Astrocyte of the cerebellum (primary cell): ENCODE results near the gene CCDC182.

Experiments used
- DNase-seq: peaks from one replicate; pipeline ENCODE4 v3.0.0-alpha.2; 2011; ENCODE audit warnings: low read depth
- H3K4me3 ChIP-seq: 2 replicates; pipeline ENCODE4 v1.5.1; 2011; ENCODE audit warnings: mild to moderate bottlenecking, low read depth, low read length, moderate library complexity
- CTCF ChIP-seq: IDR thresholded peaks from 2 replicates; pipeline ENCODE4 v1.5.1; 2012; ENCODE audit warnings: low read length, low read depth, moderate library complexity, mild to moderate bottlenecking; ENCODE audit errors: missing control alignments
- in situ Hi-C: cut with HindIII; loops from 2 replicates; pipeline ENCODE4 v1.10.0; 2017; ENCODE audit warnings: low sequenced_read_pairs

The CCDC182 gene

GRCh38 chr17:57720386-57721035 lies 24.6 kb downstream of the CCDC182 start:
- no peak for TF ChIP-seq CTCF
- no peak overlapping the region for H3K4me3 ChIP-seq
- DNase-seq = no peak
- in situ Hi-C loops = no loop called here

DNA sequence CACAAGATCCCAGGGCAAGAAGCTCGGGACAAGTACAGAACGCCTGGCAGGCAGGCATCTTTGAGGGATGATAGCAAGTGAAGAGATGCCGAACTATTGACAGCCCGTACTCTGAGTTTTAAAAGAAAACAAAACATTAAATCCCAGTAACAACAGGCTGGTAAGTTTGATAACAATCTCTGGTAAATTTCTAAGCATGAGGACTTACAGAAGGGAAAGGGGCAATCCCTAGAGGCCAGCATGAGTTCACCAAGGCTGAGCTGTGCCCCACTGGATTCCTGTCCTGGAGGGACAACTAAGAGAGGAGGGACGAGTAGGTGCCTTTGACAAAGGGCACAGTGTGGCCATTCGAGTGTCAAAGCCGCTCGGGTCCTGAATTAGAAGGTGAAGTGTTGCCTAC lies 26.2 kb downstream of the CCDC182 start:
- no peak overlapping the region for H3K4me3 ChIP-seq
- in situ Hi-C loops = no loop called here
- TF ChIP-seq CTCF = no peak
- no peak for DNase-seq

GRCh38 chr17:57715981-57716380 lies 29.1 kb downstream of the CCDC182 start:
- in situ Hi-C loops = no loop called here
- no peak for DNase-seq
- H3K4me3 ChIP-seq = no peak overlapping the region
- TF ChIP-seq CTCF = no peak

DNA sequence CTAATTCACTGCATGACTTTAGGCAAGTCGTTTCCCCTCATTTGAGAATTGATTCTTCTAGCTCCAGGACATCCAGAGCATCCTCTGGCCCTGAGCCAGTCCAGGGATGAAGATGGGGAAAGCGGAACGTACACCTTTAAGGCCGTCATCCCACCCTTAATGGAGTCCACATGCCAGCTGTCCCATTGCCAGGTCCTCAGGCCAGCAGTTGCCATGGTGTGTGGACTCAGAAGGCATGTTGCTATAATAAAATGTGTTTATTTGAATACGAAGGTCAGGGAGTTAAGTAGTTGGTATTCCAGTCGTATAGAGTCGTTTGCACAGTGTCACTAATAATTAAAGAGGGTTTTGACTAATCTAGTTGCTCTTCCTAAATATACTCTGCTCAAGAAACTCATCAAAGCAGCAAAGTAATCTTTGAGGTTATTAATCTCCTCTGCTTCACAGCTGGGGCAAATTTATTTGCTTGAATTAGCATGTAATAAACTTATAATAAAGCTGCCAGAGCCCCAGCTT lies 30.4 kb downstream of the CCDC182 start:
- in situ Hi-C loops = no loop called here
- DNase-seq = no peak
- no peak overlapping the region for H3K4me3 ChIP-seq
- TF ChIP-seq CTCF = no peak

DNA sequence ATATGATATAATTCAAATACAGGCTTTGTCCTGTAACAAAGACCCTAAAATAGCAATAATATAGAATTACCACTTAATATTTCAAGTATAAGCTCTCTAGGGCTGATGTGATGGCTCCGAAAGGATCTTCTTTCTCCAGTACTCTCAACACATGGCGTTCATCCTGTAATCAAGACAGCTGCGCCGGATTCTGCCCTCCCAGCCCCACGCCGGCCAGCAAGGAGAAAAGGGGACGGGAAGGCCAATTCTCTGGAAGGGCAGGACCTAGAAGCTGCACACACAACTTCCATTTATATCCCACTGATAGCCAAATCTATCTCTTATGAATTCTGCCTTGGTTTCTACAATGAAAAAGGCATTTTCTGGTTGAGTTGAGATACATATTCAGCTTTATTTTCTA lies 32.0 kb downstream of the CCDC182 start:
- DNase-seq = no peak
- no peak overlapping the region for H3K4me3 ChIP-seq
- in situ Hi-C loops = no loop called here
- TF ChIP-seq CTCF = no peak

- DNase-seq = no peak
- TF ChIP-seq CTCF = no peak
- H3K4me3 ChIP-seq = no peak overlapping the region
- in situ Hi-C loops = no loop called here
Measured at GRCh38 chr17:57708410-57708809, 36.7 kb downstream of the CCDC182 start.
